22Rv1 (cell line): ENCODE measurements around the gene SPOCK3.

Source experiments
- H3K27ac ChIP-seq: fragments of 450-650 bp; 2 replicates; pipeline ENCODE4 v1.5.1; 2017
- ZFX ChIP-seq: fragments of 450-650 bp; IDR thresholded peaks from 2 replicates; pipeline ENCODE4 v1.6.1; 2017; ENCODE audit warnings: antibody characterized with exemption, borderline replicate concordance
- TF ChIP-seq, protein P1 (sequence below): fragments of 450-650 bp; IDR thresholded peaks from 2 replicates; pipeline ENCODE4 v1.5.1; 2017; ENCODE audit warnings: mild to moderate bottlenecking

SPOCK3 gene

DNA sequence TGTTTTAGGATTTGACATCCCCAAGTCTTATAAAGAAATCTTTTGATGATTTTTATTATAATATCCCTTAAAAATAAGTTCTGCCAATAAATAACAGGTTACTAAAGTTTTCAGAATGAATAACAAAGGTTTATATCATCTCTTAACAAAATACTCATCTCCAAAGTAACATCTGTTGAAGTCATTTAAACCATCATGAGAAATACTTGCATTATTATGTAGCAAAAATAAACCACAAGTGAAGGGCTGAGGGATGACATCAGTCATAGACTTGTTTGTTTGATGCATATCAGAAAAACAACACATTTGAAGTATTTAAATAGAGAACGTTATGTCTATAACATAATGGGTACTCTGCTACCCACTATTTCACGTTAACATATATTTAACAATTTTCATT, 114.9 kb downstream of the SPOCK3 start:
- H3K27ac ChIP-seq, result no peak overlapping the region
- TF ChIP-seq ZFX, result no peak

DNA sequence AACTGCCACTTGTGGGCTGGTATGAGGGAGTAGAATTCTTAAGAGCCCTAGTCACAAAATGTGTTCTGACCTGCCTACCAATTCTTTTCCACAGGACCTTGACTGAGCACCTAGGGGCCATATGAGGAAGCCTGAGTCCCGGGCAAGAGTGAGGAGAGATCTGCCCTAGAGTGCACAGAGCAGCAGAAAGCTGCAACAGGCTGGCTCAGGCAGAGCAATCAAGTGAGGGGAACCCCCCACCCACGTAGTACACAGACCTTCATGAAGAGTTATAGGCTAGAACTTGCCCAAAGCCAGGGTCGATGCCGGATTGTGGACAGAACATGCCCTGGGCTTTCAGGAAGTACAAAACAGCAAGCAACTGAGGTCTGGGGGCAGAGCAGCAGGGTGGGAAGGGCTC, 117.0 kb downstream of the SPOCK3 start:
- no peak overlapping the region for H3K27ac ChIP-seq
- no peak for TF ChIP-seq ZFX
- TF ChIP-seq, protein P1, sequence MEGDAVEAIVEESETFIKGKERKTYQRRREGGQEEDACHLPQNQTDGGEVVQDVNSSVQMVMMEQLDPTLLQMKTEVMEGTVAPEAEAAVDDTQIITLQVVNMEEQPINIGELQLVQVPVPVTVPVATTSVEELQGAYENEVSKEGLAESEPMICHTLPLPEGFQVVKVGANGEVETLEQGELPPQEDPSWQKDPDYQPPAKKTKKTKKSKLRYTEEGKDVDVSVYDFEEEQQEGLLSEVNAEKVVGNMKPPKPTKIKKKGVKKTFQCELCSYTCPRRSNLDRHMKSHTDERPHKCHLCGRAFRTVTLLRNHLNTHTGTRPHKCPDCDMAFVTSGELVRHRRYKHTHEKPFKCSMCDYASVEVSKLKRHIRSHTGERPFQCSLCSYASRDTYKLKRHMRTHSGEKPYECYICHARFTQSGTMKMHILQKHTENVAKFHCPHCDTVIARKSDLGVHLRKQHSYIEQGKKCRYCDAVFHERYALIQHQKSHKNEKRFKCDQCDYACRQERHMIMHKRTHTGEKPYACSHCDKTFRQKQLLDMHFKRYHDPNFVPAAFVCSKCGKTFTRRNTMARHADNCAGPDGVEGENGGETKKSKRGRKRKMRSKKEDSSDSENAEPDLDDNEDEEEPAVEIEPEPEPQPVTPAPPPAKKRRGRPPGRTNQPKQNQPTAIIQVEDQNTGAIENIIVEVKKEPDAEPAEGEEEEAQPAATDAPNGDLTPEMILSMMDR, result no peak

DNA sequence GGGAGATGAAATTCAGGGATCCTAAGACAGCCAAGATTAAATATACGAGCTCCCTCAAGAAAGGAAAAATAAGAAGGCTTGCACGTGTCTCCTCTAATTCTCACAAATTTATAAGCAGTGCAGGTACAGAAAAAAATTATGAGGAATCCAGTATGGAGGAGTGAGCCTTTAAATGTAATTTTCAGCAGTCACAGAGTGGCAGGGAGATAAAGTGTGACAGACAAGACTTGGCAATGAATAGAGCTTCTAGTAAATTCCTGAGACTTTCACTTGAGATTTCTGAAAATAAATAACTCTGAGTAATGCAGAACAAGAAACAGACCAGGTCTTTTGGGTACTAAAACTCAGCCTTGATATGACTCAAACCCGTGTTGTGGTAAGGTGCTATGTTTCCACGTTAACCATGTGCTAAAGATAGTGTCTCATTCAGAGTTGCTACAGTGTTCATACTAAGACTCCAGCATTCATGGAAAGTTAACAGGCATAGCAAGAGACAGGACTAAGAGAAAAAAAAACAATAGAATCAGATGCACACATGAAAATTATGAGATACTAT, 119.8 kb downstream of the SPOCK3 start:
- no peak overlapping the region for H3K27ac ChIP-seq
- TF ChIP-seq ZFX, result no peak
- TF ChIP-seq, protein P1, result no peak

DNA sequence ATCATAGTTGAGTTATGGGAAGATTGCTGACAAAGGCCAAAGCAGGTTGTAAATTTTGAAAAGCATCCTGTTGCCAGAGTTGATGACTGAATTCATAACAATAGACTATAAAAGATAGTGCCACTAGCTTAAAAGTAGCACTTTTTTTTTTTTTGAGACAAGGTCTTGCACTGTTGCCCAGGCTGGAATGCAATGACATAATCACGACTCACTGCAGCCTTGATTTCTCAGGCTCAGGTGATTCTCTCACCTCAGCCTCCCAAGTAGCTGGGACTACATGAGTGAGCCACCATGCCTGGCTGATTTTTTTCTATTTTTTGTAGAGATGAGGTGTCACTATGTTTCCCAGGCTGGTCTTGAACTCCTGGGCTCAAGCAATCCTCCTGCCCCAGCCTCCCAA, 122.7 kb downstream of the SPOCK3 start:
- no peak overlapping the region for H3K27ac ChIP-seq
- TF ChIP-seq, protein P1, result no peak
- TF ChIP-seq ZFX, result no peak

DNA sequence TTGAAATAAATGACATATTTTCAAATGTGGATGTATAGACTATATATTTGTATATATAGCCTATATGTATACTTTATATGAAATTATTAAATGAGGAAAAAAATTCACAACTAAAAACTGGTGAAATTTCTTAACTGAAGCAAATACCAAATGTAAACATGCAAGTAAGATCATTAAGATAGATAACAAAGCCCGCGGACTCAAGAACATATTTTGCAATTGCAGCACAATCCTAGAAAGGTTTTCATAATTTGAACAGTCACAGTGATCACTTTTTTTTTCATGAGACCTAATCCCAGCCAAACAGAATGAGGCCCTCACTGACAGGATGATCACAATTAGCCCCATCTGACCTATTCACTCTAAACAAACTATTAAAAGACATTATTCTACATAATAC, 123.2 kb downstream of the SPOCK3 start:
- H3K27ac ChIP-seq, result no peak overlapping the region
- no peak for TF ChIP-seq ZFX
- TF ChIP-seq, protein P1, result no peak

DNA sequence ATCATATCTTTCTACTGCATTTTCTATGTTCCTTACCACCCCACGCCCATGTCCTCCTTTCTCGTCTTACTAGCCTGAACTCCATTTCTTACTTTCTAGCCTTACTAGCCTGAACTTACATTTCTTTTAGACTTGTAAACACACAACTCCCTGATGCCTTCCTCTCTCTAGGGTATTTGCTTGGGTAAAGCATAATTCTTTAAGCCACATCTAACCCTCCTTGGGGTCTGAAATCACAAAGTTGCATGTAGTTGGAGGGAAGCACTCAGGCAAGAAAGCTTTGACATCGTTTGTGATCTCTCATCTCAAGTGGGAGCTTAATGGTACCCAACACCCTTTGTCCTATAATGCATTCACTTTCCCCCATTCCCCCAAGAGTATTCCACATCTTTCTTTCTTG, 124.4 kb downstream of the SPOCK3 start:
- TF ChIP-seq, protein P1, result no peak
- TF ChIP-seq ZFX, result no peak
- H3K27ac ChIP-seq, result no peak overlapping the region

DNA sequence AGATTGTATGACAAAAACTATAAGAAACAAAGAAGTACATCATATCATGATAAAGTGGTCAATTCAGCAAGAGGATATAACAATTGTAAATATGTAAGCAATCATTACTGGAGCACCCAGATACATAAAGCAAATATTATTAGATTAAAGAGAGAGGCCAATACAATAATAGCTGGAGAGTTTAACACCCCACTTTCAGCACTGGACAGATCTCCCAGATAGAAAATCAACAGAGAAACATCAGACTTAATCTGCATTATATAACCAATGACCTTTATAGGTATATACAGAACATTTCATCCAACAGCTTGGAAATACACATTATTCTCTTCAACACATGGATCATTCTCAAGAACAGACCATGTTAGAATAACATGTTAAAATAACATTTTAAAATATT, 128.4 kb downstream of the SPOCK3 start:
- no peak overlapping the region for H3K27ac ChIP-seq
- TF ChIP-seq, protein P1, result no peak
- no peak for TF ChIP-seq ZFX

DNA sequence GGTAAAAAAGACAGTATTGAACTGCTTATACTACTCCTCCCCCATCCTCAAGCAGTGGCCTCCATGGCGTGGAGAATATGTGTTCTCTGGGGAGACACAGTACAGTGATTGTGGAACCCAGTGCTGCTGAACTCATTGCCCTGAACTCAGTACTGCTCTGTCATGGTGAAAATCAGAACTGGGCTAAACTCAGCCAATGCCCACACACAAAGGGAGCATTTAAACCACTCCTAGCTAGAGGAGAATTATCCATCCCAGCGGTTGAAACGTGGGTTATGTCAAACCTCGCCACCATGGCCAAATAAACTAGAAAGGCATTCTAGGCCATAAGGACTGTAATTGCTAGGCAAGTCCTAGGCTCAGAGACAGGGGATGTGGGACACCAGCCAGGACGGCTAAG, 131.8 kb downstream of the SPOCK3 start:
- no peak overlapping the region for H3K27ac ChIP-seq
- TF ChIP-seq, protein P1, result no peak
- TF ChIP-seq ZFX, result no peak
